SK-N-SH treated with all-trans-retinoic acid at 6 μM for 48 hours (cell line): ENCODE measurements around the gene EPHA8.

ENCODE experiments used
- ARNTL ChIP-seq: fragments of 450-650 bp; formaldehyde crosslinking; IDR thresholded peaks from 2 replicates; pipeline ENCODE4 v1.5.0; 2020; ENCODE audit warnings: low read depth, mild to moderate bottlenecking, moderate library complexity, borderline replicate concordance
- CSDC2 ChIP-seq: fragments of 250-450 bp; sonication (Bioruptor Pico); IDR thresholded peaks from 2 replicates; pipeline ENCODE4 v1.5.0; 2020; ENCODE audit warnings: mild to moderate bottlenecking, moderate library complexity
- ESRRG ChIP-seq: fragments of 250-450 bp; sonication (Bioruptor Pico); IDR thresholded peaks from 2 replicates; pipeline ENCODE4 v1.6.1; 2021; ENCODE audit warnings: mild to moderate bottlenecking
- RARB ChIP-seq: fragments of 250-450 bp; sonication (Bioruptor Pico); IDR thresholded peaks from 2 replicates; pipeline ENCODE4 v1.8.0; 2021; ENCODE audit warnings: mild to moderate bottlenecking, moderate library complexity
- SNAI2 ChIP-seq: fragments of 250-450 bp; sonication (Bioruptor Pico); IDR thresholded peaks from 2 replicates; pipeline ENCODE4 v1.5.0; 2020; ENCODE audit warnings: mild to moderate bottlenecking, moderate library complexity
- ZFP30 ChIP-seq: fragments of 450-650 bp; formaldehyde crosslinking; IDR thresholded peaks from 2 replicates; pipeline ENCODE4 v1.5.0; 2022; ENCODE audit warnings: mild to moderate bottlenecking, moderate library complexity
- ZNF565 ChIP-seq: fragments of 450-650 bp; formaldehyde crosslinking; conservative IDR thresholded peaks from 2 replicates; pipeline ENCODE4 v1.5.0; 2020; ENCODE audit warnings: low read depth, mild to moderate bottlenecking, moderate library complexity
- ZNF70 ChIP-seq: fragments of 450-650 bp; formaldehyde crosslinking; IDR thresholded peaks from 2 replicates; pipeline ENCODE4 v1.5.0; 2020; ENCODE audit warnings: mild to moderate bottlenecking, moderate library complexity
- TF ChIP-seq, protein P1 (sequence below): fragments of 250-450 bp; sonication (Bioruptor Pico); IDR thresholded peaks from 2 replicates; pipeline ENCODE4 v1.5.1; 2020; ENCODE audit warnings: low read depth, mild to moderate bottlenecking, moderate library complexity
- TF ChIP-seq, protein P2 (sequence below): fragments of 250-450 bp; sonication (Bioruptor Pico); IDR thresholded peaks from 2 replicates; pipeline ENCODE4 v1.5.1; 2021; ENCODE audit warnings: mild to moderate bottlenecking, moderate library complexity
- TF ChIP-seq, protein P3 (sequence below): fragments of 250-450 bp; sonication (Bioruptor Pico); IDR thresholded peaks from 2 replicates; pipeline ENCODE4 v1.8.0; 2021; ENCODE audit warnings: low read depth, mild to moderate bottlenecking, moderate library complexity, borderline replicate concordance

DNA sequence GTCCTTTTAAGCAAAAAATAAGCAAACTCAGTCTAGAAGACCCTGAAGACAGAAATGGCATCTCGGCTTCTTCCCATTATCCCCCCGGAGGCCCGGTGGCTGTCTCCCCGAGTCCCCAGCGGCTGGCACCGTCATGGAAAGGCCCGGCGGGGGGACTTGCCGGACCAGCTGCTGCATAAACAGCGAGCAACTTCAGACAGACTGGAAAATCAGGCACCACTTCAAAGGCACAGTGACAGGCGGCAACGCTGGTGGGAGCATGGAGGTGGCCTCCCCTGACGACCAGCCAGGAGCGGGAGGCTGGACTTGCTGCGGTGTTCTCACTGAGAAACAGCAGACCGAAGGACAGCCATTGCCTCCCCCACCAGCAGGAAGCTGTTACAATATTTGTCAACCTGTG is 54.8 kb downstream of the EPHA8 start:
- TF ChIP-seq ZFP30 (CRISPR knock-in tag) (no peak), RARB (CRISPR knock-in tag) (no peak), ESRRG (no peak), SNAI2 (CRISPR knock-in tag) (no peak), ZNF565 (no peak), CSDC2 (CRISPR knock-in tag) (no peak), ZNF70 (CRISPR knock-in tag) (no peak), ARNTL (CRISPR knock-in tag) (no peak)
- TF ChIP-seq, protein P1, sequence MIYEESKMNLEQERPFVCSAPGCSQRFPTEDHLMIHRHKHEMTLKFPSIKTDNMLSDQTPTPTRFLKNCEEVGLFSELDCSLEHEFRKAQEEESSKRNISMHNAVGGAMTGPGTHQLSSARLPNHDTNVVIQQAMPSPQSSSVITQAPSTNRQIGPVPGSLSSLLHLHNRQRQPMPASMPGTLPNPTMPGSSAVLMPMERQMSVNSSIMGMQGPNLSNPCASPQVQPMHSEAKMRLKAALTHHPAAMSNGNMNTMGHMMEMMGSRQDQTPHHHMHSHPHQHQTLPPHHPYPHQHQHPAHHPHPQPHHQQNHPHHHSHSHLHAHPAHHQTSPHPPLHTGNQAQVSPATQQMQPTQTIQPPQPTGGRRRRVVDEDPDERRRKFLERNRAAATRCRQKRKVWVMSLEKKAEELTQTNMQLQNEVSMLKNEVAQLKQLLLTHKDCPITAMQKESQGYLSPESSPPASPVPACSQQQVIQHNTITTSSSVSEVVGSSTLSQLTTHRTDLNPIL (CRISPR knock-in tag): no peak
- TF ChIP-seq, protein P2, sequence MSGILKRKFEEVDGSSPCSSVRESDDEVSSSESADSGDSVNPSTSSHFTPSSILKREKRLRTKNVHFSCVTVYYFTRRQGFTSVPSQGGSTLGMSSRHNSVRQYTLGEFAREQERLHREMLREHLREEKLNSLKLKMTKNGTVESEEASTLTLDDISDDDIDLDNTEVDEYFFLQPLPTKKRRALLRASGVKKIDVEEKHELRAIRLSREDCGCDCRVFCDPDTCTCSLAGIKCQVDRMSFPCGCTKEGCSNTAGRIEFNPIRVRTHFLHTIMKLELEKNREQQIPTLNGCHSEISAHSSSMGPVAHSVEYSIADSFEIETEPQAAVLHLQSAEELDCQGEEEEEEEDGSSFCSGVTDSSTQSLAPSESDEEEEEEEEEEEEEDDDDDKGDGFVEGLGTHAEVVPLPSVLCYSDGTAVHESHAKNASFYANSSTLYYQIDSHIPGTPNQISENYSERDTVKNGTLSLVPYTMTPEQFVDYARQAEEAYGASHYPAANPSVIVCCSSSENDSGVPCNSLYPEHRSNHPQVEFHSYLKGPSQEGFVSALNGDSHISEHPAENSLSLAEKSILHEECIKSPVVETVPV (CRISPR knock-in tag): no peak
- TF ChIP-seq, protein P3, sequence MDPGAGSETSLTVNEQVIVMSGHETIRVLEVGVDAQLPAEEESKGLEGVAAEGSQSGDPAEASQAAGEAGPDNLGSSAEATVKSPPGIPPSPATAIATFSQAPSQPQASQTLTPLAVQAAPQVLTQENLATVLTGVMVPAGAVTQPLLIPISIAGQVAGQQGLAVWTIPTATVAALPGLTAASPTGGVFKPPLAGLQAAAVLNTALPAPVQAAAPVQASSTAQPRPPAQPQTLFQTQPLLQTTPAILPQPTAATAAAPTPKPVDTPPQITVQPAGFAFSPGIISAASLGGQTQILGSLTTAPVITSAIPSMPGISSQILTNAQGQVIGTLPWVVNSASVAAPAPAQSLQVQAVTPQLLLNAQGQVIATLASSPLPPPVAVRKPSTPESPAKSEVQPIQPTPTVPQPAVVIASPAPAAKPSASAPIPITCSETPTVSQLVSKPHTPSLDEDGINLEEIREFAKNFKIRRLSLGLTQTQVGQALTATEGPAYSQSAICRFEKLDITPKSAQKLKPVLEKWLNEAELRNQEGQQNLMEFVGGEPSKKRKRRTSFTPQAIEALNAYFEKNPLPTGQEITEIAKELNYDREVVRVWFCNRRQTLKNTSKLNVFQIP (CRISPR knock-in tag): no peak
